Measurements from ENCODE around the gene SLC8A1.

DNA sequence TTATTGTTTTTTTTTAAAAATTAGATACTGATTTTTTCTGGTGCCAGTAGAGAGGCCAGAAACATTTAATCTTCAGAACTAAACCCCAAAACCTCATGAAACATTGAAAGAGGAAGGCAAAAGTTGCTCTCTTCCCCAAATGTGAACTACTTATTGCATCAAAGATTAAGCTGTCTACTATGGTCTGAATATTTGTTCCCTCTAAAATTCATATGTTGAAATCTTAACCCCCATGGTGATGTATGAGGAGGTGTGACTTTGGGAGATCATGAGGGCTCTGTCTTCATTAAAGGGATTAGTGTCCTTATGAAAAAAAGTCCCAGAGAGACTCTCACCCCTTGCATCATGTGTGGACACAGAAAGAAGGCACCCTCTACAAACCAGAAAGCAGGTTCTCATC, 28.2 kb upstream of the SLC8A1 start:
- TF ChIP-seq POLR2A (IDR thresholded peaks at IDR 0.05) = no peak
- TF ChIP-seq, protein P1, sequence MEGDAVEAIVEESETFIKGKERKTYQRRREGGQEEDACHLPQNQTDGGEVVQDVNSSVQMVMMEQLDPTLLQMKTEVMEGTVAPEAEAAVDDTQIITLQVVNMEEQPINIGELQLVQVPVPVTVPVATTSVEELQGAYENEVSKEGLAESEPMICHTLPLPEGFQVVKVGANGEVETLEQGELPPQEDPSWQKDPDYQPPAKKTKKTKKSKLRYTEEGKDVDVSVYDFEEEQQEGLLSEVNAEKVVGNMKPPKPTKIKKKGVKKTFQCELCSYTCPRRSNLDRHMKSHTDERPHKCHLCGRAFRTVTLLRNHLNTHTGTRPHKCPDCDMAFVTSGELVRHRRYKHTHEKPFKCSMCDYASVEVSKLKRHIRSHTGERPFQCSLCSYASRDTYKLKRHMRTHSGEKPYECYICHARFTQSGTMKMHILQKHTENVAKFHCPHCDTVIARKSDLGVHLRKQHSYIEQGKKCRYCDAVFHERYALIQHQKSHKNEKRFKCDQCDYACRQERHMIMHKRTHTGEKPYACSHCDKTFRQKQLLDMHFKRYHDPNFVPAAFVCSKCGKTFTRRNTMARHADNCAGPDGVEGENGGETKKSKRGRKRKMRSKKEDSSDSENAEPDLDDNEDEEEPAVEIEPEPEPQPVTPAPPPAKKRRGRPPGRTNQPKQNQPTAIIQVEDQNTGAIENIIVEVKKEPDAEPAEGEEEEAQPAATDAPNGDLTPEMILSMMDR (IDR thresholded peaks at IDR 0.05) = no peak
